Activated naive CD4-positive, alpha-beta T cell treated with anti-CD3 and anti-CD28 coated beads, Interleukin-2, amount 10 ng/mL, durations not matched to agents 7 days and 5 days (primary cell): ENCODE data around the gene SLC35F3.
A peak's percentile ranks its signal among the peaks of the same experiment; 100 is the strongest.
"Not testable (repeated sequence)": the region's sequence is repeated elsewhere in the genome, so short reads cannot be mapped to it uniquely, and the experiment has no call there.

Experiments
- CTCF ChIA-PET: fragments of 350-600 bp; sonication (Branson Sonifier 250); formaldehyde crosslinking; loops from one replicate; lab custom pipeline; 2021; ENCODE audit warnings: antibody characterized with exemption; lab: Charles Lee
- DNase-seq: peaks from one replicate; pipeline ENCODE4 v3.0.0-alpha.2; 2020
- H3K27ac Mint-ChIP-seq: one replicate; pipeline ENCODE4 v1.8.0; 2021; ENCODE audit warnings: mild to moderate bottlenecking, moderate library complexity, mixed read lengths
- H3K27me3 Mint-ChIP-seq: one replicate; pipeline ENCODE4 v1.8.0; 2021; ENCODE audit warnings: mild to moderate bottlenecking, mixed read lengths
- H3K36me3 Mint-ChIP-seq: one replicate; pipeline ENCODE4 v1.8.0; 2021; ENCODE audit warnings: mixed read lengths
- H3K4me1 Mint-ChIP-seq: one replicate; pipeline ENCODE4 v1.8.0; 2021; ENCODE audit warnings: mixed read lengths
- H3K4me3 Mint-ChIP-seq: one replicate; pipeline ENCODE4 v1.8.0; 2021; ENCODE audit warnings: mild to moderate bottlenecking, moderate library complexity, mixed read lengths
- H3K9me3 Mint-ChIP-seq: one replicate; pipeline ENCODE4 v1.8.0; 2021; ENCODE audit warnings: mixed read lengths

SLC35F3 gene

GRCh38 chr1:234345237-234345636 lies 440.8 kb downstream of the SLC35F3 start:
- no peaks in the 10 kb centered on the region for H3K36me3 Mint-ChIP-seq
- CTCF ChIA-PET, result no interaction called here
- H3K27ac Mint-ChIP-seq, result no peak overlapping the region
- H3K4me1 Mint-ChIP-seq, result no peaks in the 10 kb centered on the region
- H3K9me3 Mint-ChIP-seq, result no peaks in the 10 kb centered on the region
- no peak overlapping the region for H3K4me3 Mint-ChIP-seq
- peaks cover 11% of the 10 kb centered on the region for H3K27me3 Mint-ChIP-seq
- DNase-seq, result no peak

DNA sequence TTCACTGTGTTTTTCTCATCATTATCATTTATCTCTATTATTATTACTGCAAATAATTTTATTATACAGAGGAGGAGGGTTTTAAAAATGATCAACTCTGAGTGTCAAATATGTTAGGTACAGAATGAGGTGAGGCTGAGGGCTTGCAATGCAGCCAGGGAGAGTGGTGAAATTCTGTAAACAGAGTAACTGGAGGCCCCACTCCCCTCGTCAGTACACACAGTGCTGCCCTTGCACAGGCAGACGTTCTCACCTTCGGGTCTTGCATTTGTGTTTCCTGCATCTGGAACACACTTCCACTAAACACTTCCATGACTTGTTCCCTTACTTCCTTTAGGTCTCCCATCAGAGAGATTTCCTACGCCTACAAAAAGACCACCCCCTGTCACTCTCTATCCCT lies 444.5 kb downstream of the SLC35F3 start:
- Mint-ChIP-seq H3K4me1 (no peaks in the 10 kb centered on the region), H3K9me3 (no peaks in the 10 kb centered on the region), H3K27ac (no peak overlapping the region), H3K27me3 (peaks cover 16% of the 10 kb centered on the region), H3K4me3 (no peak overlapping the region), H3K36me3 (no peaks in the 10 kb centered on the region)
- CTCF ChIA-PET, result no interaction called here
- no peak for DNase-seq

GRCh38 chr1:234355782-234356510 lies 451.5 kb downstream of the SLC35F3 start:
- Mint-ChIP-seq H3K27me3 (peaks cover 10% of the 10 kb centered on the region), H3K36me3 (peaks cover 1% of the 10 kb centered on the region), H3K4me1 (peaks cover 13% of the 10 kb centered on the region), H3K27ac (no peak overlapping the region), H3K9me3 (no peaks in the 10 kb centered on the region), H3K4me3 (no peak overlapping the region)
- CTCF ChIA-PET, result interaction anchor here (1.0 to 1.1 kb wide), 2 partner anchors 29 to 202 kb away, joined by 3 read pairs; no protein-coding TSS in a partner anchor
- DNase-seq, result no peak

DNA sequence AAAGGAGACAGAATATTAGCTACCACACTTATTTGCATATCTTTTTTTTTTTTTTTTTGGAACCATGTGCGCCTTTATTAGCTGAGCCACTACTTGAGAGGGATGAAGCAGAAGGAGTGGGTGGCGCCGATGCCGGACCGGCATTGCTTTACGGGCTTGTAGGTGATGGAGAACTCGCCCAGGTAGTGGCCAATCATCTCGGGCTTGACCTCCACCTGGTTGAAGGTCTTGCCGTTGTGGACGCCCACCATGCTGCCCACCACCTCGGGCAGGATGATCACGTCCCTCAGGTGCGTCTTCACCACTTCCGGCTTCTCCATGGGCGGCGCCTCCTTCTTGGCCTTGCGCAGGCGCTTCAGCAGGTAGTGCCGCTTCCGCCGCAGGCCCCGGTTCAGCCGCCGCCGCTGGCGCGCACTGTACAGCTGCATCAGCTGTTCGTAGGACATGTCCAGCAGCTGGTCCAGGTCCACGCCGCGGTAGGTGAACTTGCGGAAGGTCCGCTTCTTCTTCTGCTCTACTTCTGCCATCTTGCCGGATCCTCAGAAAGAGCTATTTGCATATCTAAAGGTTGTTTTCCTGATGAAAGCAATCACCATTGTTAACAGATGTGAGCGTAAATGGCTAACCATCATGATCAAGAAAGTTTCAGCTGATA lies 452.3 kb downstream of the SLC35F3 start:
- H3K4me3 Mint-ChIP-seq, result peak overlapping the region; percentile 78
- H3K36me3 Mint-ChIP-seq, H3K9me3 Mint-ChIP-seq, H3K27me3 Mint-ChIP-seq: not testable (repeated sequence)
- peaks cover 13% of the 10 kb centered on the region for H3K4me1 Mint-ChIP-seq
- CTCF ChIA-PET, result interaction anchor here (1.0 to 1.5 kb wide), 3 partner anchors 15 to 203 kb away, joined by 3 to 5 read pairs (median 3); no protein-coding TSS in a partner anchor
- DNase-seq, result peak; percentile 66
- peak overlapping the region; percentile 85 for H3K27ac Mint-ChIP-seq

DNA sequence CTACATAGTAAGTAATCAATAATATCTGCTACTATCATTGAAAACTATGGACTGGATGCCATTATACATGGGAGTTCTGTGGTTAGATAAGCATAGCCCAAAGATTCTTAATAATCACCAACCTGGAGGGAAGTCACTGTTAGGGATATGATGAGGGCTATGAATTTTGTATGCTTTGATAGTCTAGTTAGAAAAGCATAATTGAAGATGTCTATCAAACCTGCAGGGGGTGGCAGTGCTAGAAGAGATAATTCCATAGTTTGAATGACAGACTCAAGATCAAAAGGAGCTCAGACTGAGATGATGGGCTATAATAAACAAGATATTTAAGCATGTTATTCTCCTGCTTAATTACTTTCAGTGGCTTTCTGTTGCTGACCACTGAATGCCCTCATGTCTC lies 453.4 kb downstream of the SLC35F3 start:
- CTCF ChIA-PET, result interaction anchor here (1.5 kb wide), 1 partner anchor 14 kb away, joined by 5 read pairs; no protein-coding TSS in a partner anchor
- Mint-ChIP-seq H3K4me3 (peak overlapping the region; percentile 69), H3K27ac (peak overlapping the region; percentile 50), H3K4me1 (peaks cover 13% of the 10 kb centered on the region), H3K9me3 (no peaks in the 10 kb centered on the region), H3K27me3 (peaks cover 10% of the 10 kb centered on the region), H3K36me3 (peaks cover 1% of the 10 kb centered on the region)
- no peak for DNase-seq

DNA sequence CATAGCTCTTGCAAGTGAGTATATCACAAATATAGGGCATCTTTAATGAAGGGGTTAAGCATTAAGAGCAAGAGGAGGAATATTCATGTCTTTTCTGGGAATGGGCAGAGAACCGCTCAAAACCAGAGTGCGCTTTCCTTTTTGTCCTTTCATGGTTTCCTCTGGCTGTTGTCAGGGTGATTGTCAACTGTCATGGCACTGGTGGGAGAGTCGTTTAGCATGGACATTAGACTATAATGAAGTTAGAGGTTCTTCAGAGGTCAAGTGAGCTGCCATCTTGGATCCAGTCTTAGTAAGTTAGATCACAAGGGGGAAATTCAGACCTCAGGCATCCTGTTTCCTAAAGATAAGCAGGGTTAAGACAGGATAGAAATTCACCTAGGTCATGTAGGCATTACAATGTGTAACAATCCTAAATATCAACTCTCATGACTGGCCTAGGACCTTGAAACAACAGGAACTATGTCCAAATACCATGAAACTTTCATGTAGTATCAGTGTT lies 456.7 kb downstream of the SLC35F3 start:
- Mint-ChIP-seq H3K4me1 (peaks cover 12% of the 10 kb centered on the region), H3K9me3 (no peaks in the 10 kb centered on the region), H3K27ac (no peak overlapping the region), H3K27me3 (peaks cover 5% of the 10 kb centered on the region), H3K4me3 (no peak overlapping the region), H3K36me3 (peaks cover 1% of the 10 kb centered on the region)
- DNase-seq, result no peak
- CTCF ChIA-PET, result interaction anchor here (0.7 kb wide), 1 partner anchor 24 kb away, joined by 4 read pairs; no protein-coding TSS in a partner anchor

DNA sequence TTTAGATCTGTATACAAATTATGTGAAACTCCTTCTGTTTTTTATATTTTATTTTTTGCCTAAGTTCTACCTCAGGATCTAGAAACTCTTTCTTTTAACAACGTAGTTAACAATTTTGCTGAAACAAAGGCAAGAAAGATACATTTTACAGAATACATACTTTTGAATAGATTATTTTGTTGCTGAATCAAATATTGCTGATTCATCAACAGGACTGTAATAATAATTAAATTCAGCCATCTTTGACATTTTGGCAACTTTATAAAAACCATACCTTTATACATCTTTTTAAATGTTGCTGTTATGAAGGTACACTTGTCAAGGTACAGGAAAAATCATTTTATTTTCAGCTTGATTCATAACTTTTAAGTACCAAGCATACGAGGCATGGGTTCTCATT lies 458.1 kb downstream of the SLC35F3 start:
- Mint-ChIP-seq H3K27ac (no peak overlapping the region), H3K9me3 (no peaks in the 10 kb centered on the region), H3K4me1 (peaks cover 10% of the 10 kb centered on the region), H3K27me3 (no peaks in the 10 kb centered on the region), H3K36me3 (peaks cover 1% of the 10 kb centered on the region), H3K4me3 (no peak overlapping the region)
- DNase-seq, result no peak
- CTCF ChIA-PET, result no interaction called here

DNA sequence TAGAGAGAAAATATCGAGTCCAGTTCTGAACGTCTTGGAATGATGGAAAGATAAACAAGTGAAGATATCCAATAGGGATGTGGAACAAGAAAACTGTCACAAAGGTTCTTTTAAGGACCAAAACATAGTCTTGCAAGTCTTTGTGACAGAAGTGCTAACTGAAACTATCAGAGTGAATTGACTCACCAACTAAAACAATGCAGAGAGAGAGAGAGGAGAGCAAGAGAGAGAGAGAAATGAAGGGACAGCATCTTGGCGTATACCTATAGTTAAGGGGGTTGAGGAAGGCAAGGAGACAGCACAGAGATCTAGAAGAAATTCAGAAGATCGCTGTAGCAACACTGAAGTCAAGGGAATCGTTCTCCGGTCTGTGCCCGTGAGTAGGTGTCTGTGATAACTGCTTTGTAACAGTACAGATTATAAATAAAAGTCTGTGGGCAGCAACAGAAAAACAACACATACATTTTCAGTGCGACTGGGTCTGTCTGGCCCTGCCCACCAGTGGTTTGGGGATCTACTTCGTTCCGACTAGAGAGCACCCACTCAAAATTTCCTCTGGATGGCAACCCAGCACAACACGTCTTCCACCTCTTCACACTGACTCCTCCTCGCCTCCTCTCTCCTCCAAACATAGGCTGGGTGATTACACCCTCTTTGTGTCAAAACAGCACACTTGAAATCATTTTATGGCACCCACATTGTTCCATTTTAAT lies 464.0 kb downstream of the SLC35F3 start:
- H3K4me1 Mint-ChIP-seq, result peaks cover 27% of the 10 kb centered on the region
- CTCF ChIA-PET, result no interaction called here
- H3K27ac Mint-ChIP-seq, result no peak overlapping the region
- H3K4me3 Mint-ChIP-seq, result no peak overlapping the region
- H3K27me3 Mint-ChIP-seq, result no peaks in the 10 kb centered on the region
- no peak for DNase-seq
- H3K9me3 Mint-ChIP-seq, result no peaks in the 10 kb centered on the region
- peaks cover 3% of the 10 kb centered on the region for H3K36me3 Mint-ChIP-seq

DNA sequence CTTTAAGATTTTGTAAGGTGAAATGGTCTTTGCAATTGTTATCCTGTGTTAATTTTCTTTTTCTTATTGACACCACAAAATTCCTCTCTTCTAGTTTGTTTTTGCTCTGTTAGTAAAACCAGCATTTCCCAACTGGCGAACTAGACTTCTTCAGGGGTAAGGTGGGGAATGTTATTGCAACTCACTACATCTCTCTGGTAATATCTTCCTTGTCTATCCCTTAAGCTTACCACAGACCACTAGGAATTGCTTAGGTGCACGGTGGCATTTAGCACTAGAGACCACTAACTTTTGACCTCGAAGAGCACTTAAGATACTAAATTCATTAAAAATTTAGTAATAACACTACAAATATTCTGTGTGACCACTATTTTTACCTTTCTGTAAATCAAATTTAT lies 464.6 kb downstream of the SLC35F3 start:
- Mint-ChIP-seq H3K9me3 (no peaks in the 10 kb centered on the region), H3K4me1 (peaks cover 28% of the 10 kb centered on the region), H3K36me3 (peaks cover 6% of the 10 kb centered on the region), H3K4me3 (no peak overlapping the region), H3K27me3 (no peaks in the 10 kb centered on the region), H3K27ac (no peak overlapping the region)
- no peak for DNase-seq
- CTCF ChIA-PET, result no interaction called here

GRCh38 chr1:234369784-234370183 lies 465.3 kb downstream of the SLC35F3 start:
- H3K4me1 Mint-ChIP-seq, result peaks cover 36% of the 10 kb centered on the region
- H3K9me3 Mint-ChIP-seq, result no peaks in the 10 kb centered on the region
- H3K36me3 Mint-ChIP-seq, result peaks cover 13% of the 10 kb centered on the region
- H3K4me3 Mint-ChIP-seq, result no peak overlapping the region
- H3K27me3 Mint-ChIP-seq, result no peaks in the 10 kb centered on the region
- H3K27ac Mint-ChIP-seq, result no peak overlapping the region
- CTCF ChIA-PET, result no interaction called here
- no peak for DNase-seq

DNA sequence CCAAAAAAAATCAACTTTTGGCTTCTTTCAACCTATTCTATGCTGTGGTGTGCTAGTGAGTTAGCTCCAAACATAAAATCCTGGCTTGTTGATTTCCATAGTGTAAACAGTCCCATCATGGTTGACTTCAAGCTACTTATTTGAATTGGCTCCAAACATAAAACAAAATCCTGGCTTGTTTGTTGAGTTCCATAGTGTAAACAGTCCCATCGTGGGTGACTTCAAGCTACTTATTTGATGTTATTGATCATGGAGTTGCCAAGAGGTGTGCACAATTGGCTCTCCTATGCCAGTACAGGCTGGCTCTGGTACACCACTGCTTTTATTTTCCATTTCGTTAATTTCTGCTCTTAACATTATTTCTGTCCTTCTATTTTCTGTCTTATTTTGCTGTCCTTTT lies 466.9 kb downstream of the SLC35F3 start:
- Mint-ChIP-seq H3K4me1 (peaks cover 50% of the 10 kb centered on the region), H3K27ac (no peak overlapping the region)

DNA sequence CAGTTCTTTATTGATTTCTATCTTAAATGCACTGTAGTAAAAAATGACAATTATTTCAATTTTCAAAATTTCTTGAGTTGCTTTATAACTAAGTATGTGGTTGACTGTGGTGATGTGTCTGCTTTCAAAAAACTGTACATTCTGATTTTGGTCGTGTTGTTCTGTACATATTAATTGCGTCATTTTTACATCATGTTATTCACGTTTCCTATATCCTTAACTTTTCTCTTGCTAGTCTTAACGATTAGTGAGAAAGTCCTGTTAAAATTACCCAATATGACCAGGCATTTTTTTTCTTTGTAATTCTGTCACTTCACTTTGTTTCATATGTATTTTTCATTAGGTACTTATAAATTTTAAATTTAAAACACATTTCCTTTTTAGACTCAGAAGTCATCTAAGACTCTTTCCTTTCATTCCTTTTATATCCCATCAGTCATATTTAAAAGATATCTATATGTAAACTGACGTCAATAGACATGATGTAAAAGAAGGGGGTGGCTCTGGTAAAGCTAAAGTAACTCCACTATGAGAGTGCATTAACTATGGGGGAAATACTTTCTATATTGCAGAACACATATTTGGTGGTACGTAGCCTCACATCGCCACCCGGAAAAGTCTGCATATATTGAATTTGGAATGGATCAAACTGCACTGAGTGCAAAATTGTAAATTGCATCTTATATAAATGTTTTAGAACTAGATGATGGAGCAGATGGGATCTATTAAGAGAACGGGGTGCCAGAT lies 467.7 kb downstream of the SLC35F3 start:
- Mint-ChIP-seq H3K9me3 (no peaks in the 10 kb centered on the region), H3K27ac (peak overlapping the region; percentile 100), H3K4me3 (peak overlapping the region; percentile 88), H3K4me1 (peaks cover 54% of the 10 kb centered on the region), H3K27me3 (no peaks in the 10 kb centered on the region), H3K36me3 (peaks cover 26% of the 10 kb centered on the region)
- CTCF ChIA-PET, result interaction anchor here (1.2 to 3.2 kb wide), 3 partner anchors 14 to 37 kb away, joined by 3 to 16 read pairs (median 5); no protein-coding TSS in a partner anchor
- no peak for DNase-seq

More for the DNA sequence above, 466.9 kb downstream of the SLC35F3 start:
- no peaks in the 10 kb centered on the region for H3K9me3 Mint-ChIP-seq
- DNase-seq, result no peak
- CTCF ChIA-PET, result interaction anchor here (0.9 to 1.5 kb wide), 3 partner anchors 14 to 44 kb away, joined by 3 to 5 read pairs (median 4); no protein-coding TSS in a partner anchor
- no peak overlapping the region for H3K4me3 Mint-ChIP-seq
- no peaks in the 10 kb centered on the region for H3K27me3 Mint-ChIP-seq
- H3K36me3 Mint-ChIP-seq, result peaks cover 21% of the 10 kb centered on the region
